H1 (cell line): Measurements from ENCODE around the gene SMIM29. TPM values are rescaled to one million over a fixed set of nuclear protein-coding genes. Genes with fewer than 3 reads are reported as not detected.

ENCODE experiments used
- CTCF ChIA-PET: fragments of 300-600 bp; sonication (Branson Sonifier 250); formaldehyde crosslinking; loops from one replicate; lab custom pipeline; 2021; ENCODE audit not compliant: partially characterized antibody; lab: Charles Lee
- POLR2A ChIA-PET: fragments of 300-600 bp; sonication (Branson Sonifier 250); formaldehyde crosslinking; loops from one replicate; lab custom pipeline; 2021; ENCODE audit warnings: inconsistent platforms; ENCODE audit not compliant: partially characterized antibody; lab: Charles Lee
- DNase-seq, 2 experiments: peaks; one replicate each; pipeline versions ENCODE4 v3.0.0 to v3.0.0-alpha.2; 2010 to 2022; ENCODE audit warnings: low spot score in 2 of 2, low read depth in 1 of 2, mixed read lengths in 1 of 2
- FAIRE-seq: peaks from 2 replicates; lab custom pipeline; 2011; peaks lifted over from hg19 to GRCh38; lab: Jason Lieb, UNC
- H2AFZ ChIP-seq: 2 replicates; pipeline ENCODE4 v1.8.1; 2012; ENCODE audit warnings: low read length, inconsistent platforms
- H2AK5ac ChIP-seq: 2 replicates; pipeline ENCODE4 v1.6.1; 2013; ENCODE audit warnings: low read depth, low read length
- H2BK120ac ChIP-seq: replicated peaks from 2 replicates; pipeline ENCODE3; 2013; ENCODE audit warnings: low read depth, low read length, inconsistent platforms
- H2BK12ac ChIP-seq: 2 replicates; pipeline ENCODE4 v1.6.1; 2013; ENCODE audit warnings: low read depth, low read length
- H2BK15ac ChIP-seq: 2 replicates; pipeline ENCODE4 v1.6.1; 2013; ENCODE audit warnings: low read length
- H2BK20ac ChIP-seq: 2 replicates; pipeline ENCODE4 v1.6.1; 2013; ENCODE audit warnings: low read length
- H2BK5ac ChIP-seq: 2 replicates; pipeline ENCODE4 v1.6.1; 2013; ENCODE audit warnings: low read depth, low read length
- H3K14ac ChIP-seq: 2 replicates; pipeline ENCODE4 v1.6.1; 2013; ENCODE audit warnings: inconsistent platforms; ENCODE audit not compliant: insufficient read length
- H3K18ac ChIP-seq: 2 replicates; pipeline ENCODE4 v1.6.1; 2013; ENCODE audit warnings: low read length; ENCODE audit errors: extremely low read depth
- H3K23ac ChIP-seq: 2 replicates; pipeline ENCODE4 v1.6.1; 2013; ENCODE audit warnings: inconsistent platforms; ENCODE audit not compliant: insufficient read length
- H3K23me2 ChIP-seq: 2 replicates; pipeline ENCODE4 v1.6.1; 2013; ENCODE audit warnings: low read depth, low read length
- H3K27ac ChIP-seq: 2 replicates; pipeline ENCODE4 v1.6.1; 2011; ENCODE audit warnings: low read depth, low read length, inconsistent platforms
- H3K27me3 ChIP-seq, 4 experiments: replicated peaks in 1 of 4; 1 replicate in 1 of 4; 2 replicates in 3 of 4; pipeline versions ENCODE4 v1.6.1 to v1.8.1; 2011 to 2013; ENCODE audit warnings: low read length in 3 of 4, mild to moderate bottlenecking in 3 of 4, inconsistent platforms in 2 of 4, mixed read lengths in 2 of 4, moderate library complexity in 1 of 4; ENCODE audit not compliant: control insufficient read depth in 3 of 4, insufficient read depth in 3 of 4; ENCODE audit errors: extremely low read depth in 1 of 4
- H3K36me3 ChIP-seq, 4 experiments: 2 replicates each; pipeline versions ENCODE4 v1.6.1 to v1.8.1; 2011 to 2013; ENCODE audit warnings: mild to moderate bottlenecking in 4 of 4, low read length in 3 of 4, moderate library complexity in 2 of 4, control low read depth in 1 of 4, inconsistent platforms in 1 of 4; ENCODE audit not compliant: insufficient read depth in 4 of 4, control insufficient read depth in 2 of 4
- H3K4ac ChIP-seq: replicated peaks from 2 replicates; pipeline ENCODE3; 2013; ENCODE audit warnings: low read length, low read depth, mixed read lengths, inconsistent platforms; ENCODE audit not compliant: insufficient read length
- H3K4me1 ChIP-seq, 4 experiments: replicated peaks in 1 of 4; 1 replicate in 1 of 4; 2 replicates in 3 of 4; pipeline versions ENCODE4 v1.6.1 to v1.8.1; 2011 to 2013; ENCODE audit warnings: low read length in 3 of 4, inconsistent platforms in 2 of 4, mixed read lengths in 1 of 4; ENCODE audit not compliant: insufficient read depth in 4 of 4, control insufficient read depth in 3 of 4
- H3K4me2 ChIP-seq, 2 experiments: 2 replicates each; pipeline versions ENCODE4 v1.6.1 to v1.8.1; 2011 to 2013; ENCODE audit warnings: low read depth in 2 of 2, low read length in 2 of 2, control low read depth in 1 of 2, inconsistent platforms in 1 of 2, mild to moderate bottlenecking in 1 of 2; ENCODE audit not compliant: insufficient read depth in 1 of 2
- H3K4me3 ChIP-seq, 4 experiments: fragments of 200-600, 300-600 bp in 1 of 4; sonication (generic), shearing (Covaris generic), sonication (Bioruptor Twin) in 1 of 4; 2 replicates each; pipeline versions ENCODE4 v1.5.1 to v1.8.1; 2011 to 2016; ENCODE audit warnings: low read length in 4 of 4, low read depth in 3 of 4, control low read depth in 2 of 4, inconsistent platforms in 2 of 4, mild to moderate bottlenecking in 2 of 4, mixed read lengths in 1 of 4, moderate library complexity in 1 of 4; ENCODE audit not compliant: insufficient read depth in 2 of 4; ENCODE audit errors: extremely low read depth in 1 of 4
- H3K56ac ChIP-seq: replicated peaks from 2 replicates; pipeline ENCODE3; 2013; ENCODE audit warnings: low read depth, mild to moderate bottlenecking, mixed read lengths, low read length, inconsistent platforms; ENCODE audit not compliant: insufficient read length
- H3K79me1 ChIP-seq: 2 replicates; pipeline ENCODE4 v1.6.1; 2013; ENCODE audit warnings: low read depth, low read length, control low read depth
- H3K79me2 ChIP-seq, 2 experiments: 2 replicates each; pipeline versions ENCODE4 v1.6.1 to v1.8.1; 2012 to 2013; ENCODE audit warnings: low read length in 2 of 2, mild to moderate bottlenecking in 2 of 2, inconsistent platforms in 1 of 2; ENCODE audit not compliant: insufficient read depth in 2 of 2, control insufficient read depth in 1 of 2
- H3K9ac ChIP-seq, 4 experiments: replicated peaks in 1 of 4; 1 replicate in 1 of 4; 2 replicates in 3 of 4; pipeline versions ENCODE4 v1.6.1 to v1.8.1; 2011 to 2013; ENCODE audit warnings: low read depth in 3 of 4, low read length in 3 of 4, control low read depth in 2 of 4, mild to moderate bottlenecking in 2 of 4, moderate library complexity in 2 of 4, inconsistent platforms in 1 of 4; ENCODE audit errors: extremely low read depth in 1 of 4
- H3K9me3 ChIP-seq, 2 experiments: 2 replicates each; pipeline versions ENCODE4 v1.6.1 to v1.8.1; 2012 to 2013; ENCODE audit warnings: mild to moderate bottlenecking in 2 of 2, moderate library complexity in 2 of 2, control low read depth in 1 of 2, inconsistent platforms in 1 of 2, low read depth in 1 of 2, low read length in 1 of 2, mixed read lengths in 1 of 2; ENCODE audit not compliant: insufficient read depth in 2 of 2
- H4K20me1 ChIP-seq, 2 experiments: replicated peaks in 1 of 2; 2 replicates each; pipeline versions ENCODE3 to v1.8.1; 2011 to 2013; ENCODE audit warnings: inconsistent platforms in 2 of 2, low read length in 2 of 2, mild to moderate bottlenecking in 1 of 2; ENCODE audit not compliant: insufficient read depth in 2 of 2, control insufficient read depth in 1 of 2
- H4K5ac ChIP-seq: 2 replicates; pipeline ENCODE4 v1.6.1; 2013; ENCODE audit warnings: low read length, low read depth, mixed read lengths, inconsistent platforms; ENCODE audit not compliant: insufficient read length
- H4K8ac ChIP-seq: 2 replicates; pipeline ENCODE4 v1.8.0; 2013; ENCODE audit warnings: mild to moderate bottlenecking, moderate library complexity, low read length, inconsistent platforms; ENCODE audit not compliant: insufficient read depth; ENCODE audit errors: extremely low read depth
- H4K91ac ChIP-seq: replicated peaks from 2 replicates; pipeline ENCODE3; 2013; ENCODE audit warnings: low read length, mixed read lengths, inconsistent platforms; ENCODE audit not compliant: insufficient read length
- CBX5 ChIP-seq: fragments of 300-800, 300-1000 bp; sonication (generic); IDR thresholded peaks from 2 replicates; pipeline ENCODE4 v1.7.1; 2016; ENCODE audit warnings: antibody characterized with exemption, low read length, low read depth
- CBX8 ChIP-seq: fragments of 300-800, 300-1000 bp; sonication (generic); IDR thresholded peaks from 2 replicates; pipeline ENCODE4 v1.7.1; 2016; ENCODE audit warnings: low read depth, low read length, borderline replicate concordance
- E2F6 ChIP-seq: IDR thresholded peaks from 2 replicates; pipeline ENCODE4 v1.6.1; 2012; ENCODE audit warnings: inconsistent platforms
- EGR1 ChIP-seq: IDR thresholded peaks from 2 replicates; pipeline ENCODE4 v1.6.1; 2011; ENCODE audit warnings: low read depth, low read length, borderline replicate concordance
- KDM4A ChIP-seq: IDR thresholded peaks from one replicate; pipeline ENCODE4 v1.7.1; 2012; ENCODE audit warnings: low read depth, mild to moderate bottlenecking, moderate library complexity, low read length, inconsistent platforms; ENCODE audit not compliant: severe bottlenecking
- MAX ChIP-seq: IDR thresholded peaks from 2 replicates; pipeline ENCODE4 v1.6.1; 2012; ENCODE audit warnings: inconsistent platforms
- POLR2A ChIP-seq, 2 experiments: IDR thresholded peaks; 1 replicate in 1 of 2; 2 replicates in 1 of 2; pipeline ENCODE4 v1.6.1; 2011; ENCODE audit warnings: low read depth in 2 of 2, low read length in 2 of 2, mild to moderate bottlenecking in 2 of 2; ENCODE audit errors: control extremely low read depth in 1 of 2
- SAP30 ChIP-seq: fragments of 300-600 bp; sonication (generic); IDR thresholded peaks from 2 replicates; pipeline ENCODE4 v1.7.1; 2012; ENCODE audit warnings: low read length, moderate library complexity, mild to moderate bottlenecking, inconsistent platforms; ENCODE audit not compliant: insufficient read depth, insufficient replicate concordance
- SRF ChIP-seq: IDR thresholded peaks from 2 replicates; pipeline ENCODE4 v1.6.1; 2011; ENCODE audit warnings: mild to moderate bottlenecking, low read depth, low read length, moderate library complexity
- SUZ12 ChIP-seq: fragments of 200-600 bp; sonication (generic); IDR thresholded peaks from 2 replicates; pipeline ENCODE4 v1.6.1; 2012; ENCODE audit warnings: mild to moderate bottlenecking, inconsistent platforms, low read length, moderate library complexity, mixed read lengths
- TEAD4 ChIP-seq: IDR thresholded peaks from 2 replicates; pipeline ENCODE4 v1.6.1; 2012; ENCODE audit warnings: low read depth, low read length, inconsistent platforms, mixed read lengths
- USF2 ChIP-seq: IDR thresholded peaks from 2 replicates; pipeline ENCODE4 v1.6.1; 2011; ENCODE audit warnings: low read length, improper control_type of control experiment
- WGBS, 2 experiments: shearing (Covaris generic) in 1 of 2; methylation state at CpG; one replicate each; pipeline versions ENCODE4 v1.1.6 to v1.1.7; 2013 to 2015; ENCODE audit warnings: low lambda C conversion rate in 2 of 2, mixed read lengths in 2 of 2, inconsistent platforms in 1 of 2, low coverage in 1 of 2, missing lambda C conversion rate in 1 of 2; ENCODE audit not compliant: insufficient replicate concordance in 2 of 2, insufficient coverage in 1 of 2, insufficient read length in 1 of 2; ENCODE audit errors: extremely low coverage in 1 of 2, missing lambda C conversion rate in 1 of 2; 5-methylcytosine and 5-hydroxymethylcytosine counted together
- polyA plus RNA-seq, 7 experiments: library from polyadenylated mRNA; depleted of rRNA in 3 of 7; stranded (reverse) in 5 of 7; unstranded in 2 of 7; fragments of >200 nt in 5 of 7; fragments of 200-250 nt in 2 of 7; gene quantifications; 1 replicate in 5 of 7; 2 replicates in 1 of 7; 4 replicates in 1 of 7; pipeline versions ENCODE4 v1.2.1 to v1.2.3, GENCODE V29; 2011 to 2013; ENCODE audit warnings: missing spikeins in 2 of 7, mixed read lengths in 2 of 7
- total RNA-seq: library from RNA; stranded (reverse); fragmentation: NEBNext Ultra II Directional; extraction: Animal tissue kit (Norgen Biotek cat#: 25700); gene quantifications from 2 replicates; pipeline ENCODE4 v1.2.1, GENCODE V29; 2021

Gene SMIM29
- total and polyA plus RNA-seq, 2 of the 8 experiments (the other 6 are each of a cell fraction or from before 2014, with no cell fraction given), result 7.0 to 22.4 TPM

DNA sequence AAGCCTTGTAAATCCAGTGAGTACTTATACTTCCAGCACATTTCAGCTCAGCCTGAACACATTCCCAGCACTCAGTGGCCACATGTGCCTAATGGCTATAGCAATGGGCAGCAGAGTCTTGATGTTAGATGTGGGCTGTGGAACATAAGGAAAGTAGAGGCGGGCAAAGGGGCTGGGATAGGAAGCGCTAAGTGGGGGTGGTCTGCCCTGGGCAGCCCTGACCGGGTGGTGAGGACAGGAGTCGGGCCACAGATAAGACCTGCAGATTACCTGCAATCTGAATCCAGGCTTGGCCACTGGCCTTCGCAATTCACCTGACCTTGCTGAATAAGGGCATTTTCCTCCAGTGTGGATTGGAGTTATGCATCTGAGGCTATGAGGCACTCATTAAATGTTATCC is 23.3 kb downstream of the SMIM29 start:
- Histone ChIP-seq H4K91ac (peak overlapping the region; percentile 14), H3K18ac (no peak overlapping the region; the same call in 1 of the 2 replicates), H3K4me1 (peaks cover 10 to 37% (median 30%) of the 10 kb centered on the region in 4 experiments), H2BK15ac (peak overlapping the region; percentile 55), H3K4me3 (no peak overlapping the region), H4K5ac (no peak overlapping the region), H3K9me3 (no peaks in the 10 kb centered on the region), H3K27me3 (no peaks in the 10 kb centered on the region), H3K79me2 (no peaks in the 10 kb centered on the region), H3K79me1 (no peaks in the 10 kb centered on the region), H3K27ac (no peak overlapping the region), H3K4ac (no peak overlapping the region), H3K4me2 (no peak overlapping the region; a peak in 1 of 4 replicates), H2BK5ac (peak overlapping the region; percentile 100; the same call in 1 of the 2 replicates), H2BK20ac (peak overlapping the region; percentile 38), H3K36me3 (no peaks in the 10 kb centered on the region), H2AFZ (no peak overlapping the region), H4K8ac (no peak overlapping the region), H2AK5ac (peak overlapping the region; percentile 7; the same call in 1 of the 2 replicates), H3K56ac (no peak overlapping the region), H3K9ac (no peak overlapping the region), H3K23me2 (peaks cover 4% of the 10 kb centered on the region; the same call in 1 of the 2 replicates), H2BK120ac (peak overlapping the region; percentile 56), H2BK12ac (peak overlapping the region; percentile 86), H3K23ac (no peak overlapping the region), H3K14ac (no peak overlapping the region), H4K20me1 (no peaks in the 10 kb centered on the region)
- FAIRE-seq (no peak), DNase-seq (no peak)
- ChIA-PET CTCF (interaction anchor here (1.1 to 1.5 kb wide), 2 partner anchors 23 to 24 kb away, joined by 3 read pairs; no protein-coding TSS in a partner anchor), POLR2A (interaction anchor here (1.0 to 7.1 kb wide), 7 partner anchors 8 to 29 kb away, joined by 3 to 144 read pairs (median 43); partner anchors contain the start of gene HMGA1)
- 93% methylated on average over 5 of the region's 5 CpGs; no CpG with 5 or more reads in 1 of the 2 experiments for whole genome bisulfite sequencing, 2 experiments
- TF ChIP-seq TEAD4, result no peak
- TF ChIP-seq POLR2A (IDR thresholded peaks at IDR 0.05; ENCODE audit: control extremely low read depth in 1 of 2, low read depth in 2 of 2, low read length in 2 of 2), result no peak
- no peak for TF ChIP-seq E2F6
- TF ChIP-seq SAP30, result no peak
- TF ChIP-seq MAX, result no peak
- TF ChIP-seq KDM4A, result no peak
- no peak for TF ChIP-seq SRF
- no peak for TF ChIP-seq CBX8
- TF ChIP-seq CBX5, result no peak
- no peak for TF ChIP-seq USF2
- no peak for TF ChIP-seq SUZ12
- no peak for TF ChIP-seq EGR1
